Heart left ventricle (tissue), 16 donors: ENCODE measurements around the gene GPR4. TPM values are rescaled to one million over a fixed set of nuclear protein-coding genes. Genes with fewer than 3 reads are reported as not detected.
A peak's percentile ranks its signal among the peaks of the same experiment; 100 is the strongest.

Experiments
- ATAC-seq, 4 donors: fragments of 200-7000 bp; cut with Tn5 transposase; one replicate each; pipeline ENCODE4 v1.9.1; 2020 to 2022; ENCODE audit warnings: moderate library complexity in 4 of 4, mild to moderate bottlenecking in 3 of 4, moderate number of reproducible peaks in 1 of 4
- DNase-seq, 5 donors: peaks; one replicate each; pipeline ENCODE4 v3.0.0-alpha.2; 2020
- H3K27ac ChIP-seq, 12 donors: fragments of 200-600 bp; sonication (generic) in 4 of 12; one replicate each; pipeline versions ENCODE4 v1.5.0 to v1.8.0; 2016 to 2022; ENCODE audit warnings: mild to moderate bottlenecking in 2 of 12
- H3K27me3 ChIP-seq, 9 donors: fragments of 200-600 bp; sonication (generic) in 2 of 9; one replicate each; pipeline versions ENCODE4 v1.5.1 to v1.8.0; 2016 to 2022; ENCODE audit warnings: mild to moderate bottlenecking in 3 of 9
- H3K36me3 ChIP-seq, 9 donors: fragments of 200-600 bp; sonication (generic) in 2 of 9; one replicate each; pipeline versions ENCODE4 v1.5.0 to v1.8.0; 2018 to 2022; ENCODE audit warnings: mild to moderate bottlenecking in 2 of 9
- H3K4me1 ChIP-seq, 12 donors: fragments of 200-600 bp; sonication (generic) in 4 of 12; one replicate each; pipeline versions ENCODE4 v1.5.0 to v1.8.0; 2016 to 2022; ENCODE audit warnings: mild to moderate bottlenecking in 3 of 12
- H3K4me3 ChIP-seq, 12 donors: fragments of 200-600 bp; sonication (generic) in 4 of 12; one replicate each; pipeline versions ENCODE4 v1.5.0 to v1.8.0; 2017 to 2022; ENCODE audit warnings: mild to moderate bottlenecking in 9 of 12, moderate library complexity in 4 of 12
- H3K9me3 ChIP-seq, 12 donors: fragments of 200-600 bp; sonication (generic) in 4 of 12; one replicate each; pipeline versions ENCODE4 v1.5.0 to v1.8.0; 2016 to 2022; ENCODE audit warnings: mild to moderate bottlenecking in 1 of 12
- POLR2A ChIP-seq, 2 donors: fragments of 450-650 bp; IDR thresholded peaks; one replicate each; pipeline ENCODE4 v1.6.1; 2017; ENCODE audit warnings: antibody characterized with exemption in 2 of 2, mild to moderate bottlenecking in 2 of 2, moderate library complexity in 2 of 2
- WGBS, 4 donors: extraction: QIAGEN DNeasy Blood & Tissue Kit in 2 of 4; methylation state at CpG; one replicate each; pipeline versions ENCODE4 v1.1.5 to v1.1.7; 2013 to 2018; 5-methylcytosine and 5-hydroxymethylcytosine counted together
- intact Hi-C, 10 donors: fragments of 100-400 bp; cut with DNase I; formaldehyde crosslinking; loops; one replicate each; pipeline versions ENCODE4 v1.11.1 to v1.14.2; 2022
- polyA plus RNA-seq, 2 donors: library from polyadenylated mRNA; stranded (reverse); fragments of 200-250 nt; gene quantifications; one replicate each; pipeline ENCODE4 v1.2.3, GENCODE V29; 2013
- total RNA-seq, 9 donors: library from RNA; depleted of rRNA in 2 of 9; stranded (reverse); fragments of >200 nt in 2 of 9; fragmentation: NEBNext Ultra II Directional in 3 of 9; extraction: Animal tissue kit (Norgen Biotek cat#: 25700) in 3 of 9; gene quantifications; one replicate each; pipeline versions ENCODE4 v1.1.0 to v1.2.4, GENCODE V29; 2016 to 2023
- TF ChIP-seq, protein P1 (sequence below), 12 donors: fragments of 200-600 bp; sonication (generic) in 4 of 12; IDR thresholded peaks; one replicate each; pipeline versions ENCODE4 v1.5.0 to v1.8.0; 2018 to 2022; ENCODE audit warnings: antibody characterized with exemption in 12 of 12, mild to moderate bottlenecking in 5 of 12
- donor health status: ischemic (EF 13 %, LVEDD 7.1; RV severe dilation, severe dysfunction).
- donor health status: healthy with polysubstance abuse.
- donor health status: DM: no; HTN: yes; CAD: no.
- donor health status: DM: no; HTN: no; CAD: no.
- donor health status: ischemic (EF 25% LVEDD 6.9; RV normal size, moderate dysfunction).
- donor health status: ischemic (EF 25% LVEDD 5.7; RV mildly dilated, moderate dysfunction).
- donor health status: healthy.
- donor health status: DM: yes; HTN: yes; CAD: no.
- donor health status: ischemic (EF 35%, LVEDD 5.7; RV mildly dilated, moderate dysfunction).
- donor health status: nonischemic (EF 11% LVEDD 7.7; RV severe dilation, severe dysfunction).
- donor health status: DM: yes; HTN: yes; CAD: no.
- donor health status: PGD.
- donor health status: ischemic (EF 29% LVEDD 5.4; RV normal size, mild dysfunction).
- donor health status: nonischemic (EF 23%, LVEDD 6.1; RV moderate dilation, normal function).

GPR4 gene
- total and polyA plus RNA-seq, 11 donors: 2.7 to 36.0 (median 5.1) TPM

GRCh38 chr19:45571457-45572220, 30.4 kb downstream of the GPR4 start:
- TF ChIP-seq, protein P1, sequence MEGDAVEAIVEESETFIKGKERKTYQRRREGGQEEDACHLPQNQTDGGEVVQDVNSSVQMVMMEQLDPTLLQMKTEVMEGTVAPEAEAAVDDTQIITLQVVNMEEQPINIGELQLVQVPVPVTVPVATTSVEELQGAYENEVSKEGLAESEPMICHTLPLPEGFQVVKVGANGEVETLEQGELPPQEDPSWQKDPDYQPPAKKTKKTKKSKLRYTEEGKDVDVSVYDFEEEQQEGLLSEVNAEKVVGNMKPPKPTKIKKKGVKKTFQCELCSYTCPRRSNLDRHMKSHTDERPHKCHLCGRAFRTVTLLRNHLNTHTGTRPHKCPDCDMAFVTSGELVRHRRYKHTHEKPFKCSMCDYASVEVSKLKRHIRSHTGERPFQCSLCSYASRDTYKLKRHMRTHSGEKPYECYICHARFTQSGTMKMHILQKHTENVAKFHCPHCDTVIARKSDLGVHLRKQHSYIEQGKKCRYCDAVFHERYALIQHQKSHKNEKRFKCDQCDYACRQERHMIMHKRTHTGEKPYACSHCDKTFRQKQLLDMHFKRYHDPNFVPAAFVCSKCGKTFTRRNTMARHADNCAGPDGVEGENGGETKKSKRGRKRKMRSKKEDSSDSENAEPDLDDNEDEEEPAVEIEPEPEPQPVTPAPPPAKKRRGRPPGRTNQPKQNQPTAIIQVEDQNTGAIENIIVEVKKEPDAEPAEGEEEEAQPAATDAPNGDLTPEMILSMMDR (IDR thresholded peaks at IDR 0.05): no peak
- TF ChIP-seq POLR2A (IDR thresholded peaks at IDR 0.05): no peak
- DNase-seq (no peak), ATAC-seq (peak in 3 of 4 donors; percentile 44 to 58 (median 45))
- no peak overlapping the region for H3K4me3 ChIP-seq
- peaks cover 0 to 66% (median 25%) of the 10 kb centered on the region in 12 donors for H3K4me1 ChIP-seq
- H3K9me3 ChIP-seq: peaks cover 0 to 6% (median 0%) of the 10 kb centered on the region in 12 donors
- intact Hi-C loops: loop anchor here in 4 of 10 donors (2.0 to 10.0 kb wide), 3 partner anchors 44 to 49 kb away; no protein-coding TSS in a partner anchor
- peak overlapping the region in 9 of 12 donors; percentile 7 to 83 (median 68) for H3K27ac ChIP-seq
- H3K27me3 ChIP-seq: no peaks in the 10 kb centered on the region
- no peaks in the 10 kb centered on the region for H3K36me3 ChIP-seq
- 54 to 67% (median 62%) methylated on average over 8 of the region's 8 CpGs for WGBS, 4 donors

DNA sequence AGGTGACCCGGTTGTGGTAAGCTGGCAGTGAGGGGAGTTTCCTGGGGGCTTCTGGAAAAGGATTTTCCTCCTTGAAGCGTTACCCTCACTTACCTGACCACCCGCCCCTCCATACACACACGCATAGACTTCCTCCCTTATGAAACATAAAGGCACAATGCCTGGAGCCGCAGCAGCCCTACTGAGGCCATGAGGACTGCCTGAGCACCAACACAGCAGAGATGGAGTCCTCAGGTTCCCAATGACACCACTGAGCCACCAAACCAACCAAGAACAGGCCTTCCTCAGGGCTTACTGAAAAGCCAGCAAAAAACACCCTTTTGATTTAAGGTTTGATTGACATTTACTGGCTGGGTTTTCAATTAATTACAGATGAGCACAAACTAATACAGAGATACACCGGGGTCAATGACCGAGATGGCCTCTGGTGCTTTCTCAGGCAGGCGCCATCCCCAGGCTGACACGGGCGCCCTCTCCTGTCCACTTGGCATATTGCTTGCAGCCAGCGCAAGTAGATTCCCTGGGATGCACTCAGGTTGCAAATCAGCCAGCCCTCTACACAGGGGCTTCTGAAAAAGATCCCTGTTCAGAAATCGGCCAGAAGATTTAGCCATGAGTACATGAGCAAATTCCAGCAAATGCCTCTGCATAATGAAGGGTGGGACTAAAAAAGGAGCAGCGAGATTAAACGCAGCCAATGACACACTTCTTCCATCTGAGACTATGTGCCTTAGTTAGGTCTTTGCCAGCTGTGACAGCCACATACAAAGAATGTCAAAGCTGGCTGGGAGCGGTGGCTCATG, 32.2 kb downstream of the GPR4 start:
- peaks cover 0 to 50% (median 20%) of the 10 kb centered on the region in 12 donors for H3K4me1 ChIP-seq

DNA sequence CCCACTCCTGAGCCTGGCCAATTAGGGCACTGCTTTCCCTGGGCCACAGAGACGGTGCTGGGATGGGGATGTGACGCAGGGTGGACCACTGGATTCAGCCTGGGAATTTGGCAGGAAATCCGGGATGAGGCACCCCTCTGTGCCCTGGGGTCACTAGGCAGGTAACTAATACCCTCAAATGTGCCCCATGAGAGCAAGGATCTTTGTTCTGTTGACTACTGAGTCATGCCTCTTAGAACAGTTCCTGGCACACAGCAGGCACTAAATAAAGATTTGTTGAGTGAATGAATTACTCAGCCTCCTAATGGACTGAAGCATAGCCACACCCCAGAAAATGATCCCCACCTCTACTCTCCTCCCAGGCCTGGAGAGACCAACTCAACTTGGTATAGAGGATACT, 33.3 kb downstream of the GPR4 start:
- WGBS, 4 donors: 86 to 93% (median 89%) methylated on average over 3 of the region's 3 CpGs
- ATAC-seq: peak; percentile 56 to 83 (median 80)

More for the DNA sequence above, 32.2 kb downstream of the GPR4 start:
- 40 to 57% (median 51%) methylated on average over 14 to 15 of the region's 15 CpGs for WGBS, 4 donors
- intact Hi-C loops: loop anchor here in 8 of 10 donors (1.0 to 10.0 kb wide), 7 partner anchors 43 to 135 kb away; no protein-coding TSS in a partner anchor
- TF ChIP-seq POLR2A (IDR thresholded peaks at IDR 0.05): no peak
- TF ChIP-seq, protein P1 (IDR thresholded peaks at IDR 0.05): peak; percentile 59 to 84 (median 73)
- Histone ChIP-seq H3K36me3 (no peaks in the 10 kb centered on the region), H3K27ac (peak overlapping the region in 11 of 12 donors; percentile 19 to 83 (median 64)), H3K9me3 (peaks cover 0 to 6% (median 0%) of the 10 kb centered on the region in 12 donors), H3K27me3 (no peaks in the 10 kb centered on the region), H3K4me3 (no peak overlapping the region)
- peak; percentile 51 to 83 (median 71) for DNase-seq
- ATAC-seq: peak; percentile 64 to 76 (median 70)

More for the DNA sequence above, 33.3 kb downstream of the GPR4 start:
- Histone ChIP-seq H3K36me3 (no peaks in the 10 kb centered on the region), H3K4me1 (peaks cover 0 to 43% (median 14%) of the 10 kb centered on the region in 12 donors), H3K9me3 (peaks cover 0 to 6% (median 0%) of the 10 kb centered on the region in 12 donors), H3K4me3 (no peak overlapping the region), H3K27me3 (no peaks in the 10 kb centered on the region), H3K27ac (peak overlapping the region in 11 of 12 donors; percentile 1 to 83 (median 64))
- intact Hi-C loops: loop anchor here in 4 of 10 donors (2.0 to 10.0 kb wide), 3 partner anchors 44 to 134 kb away; no protein-coding TSS in a partner anchor
- DNase-seq: peak in 2 of 5 donors; percentile 21 to 33
- TF ChIP-seq, protein P1 (IDR thresholded peaks at IDR 0.05): no peak
- no peak for TF ChIP-seq POLR2A (IDR thresholded peaks at IDR 0.05)
